Activated naive CD4-positive, alpha-beta T cell treated with anti-CD3 and anti-CD28 coated beads for 36 hours (primary cell): ENCODE data around the gene OR5AK2. TPM values are rescaled to one million over a fixed set of nuclear protein-coding genes. Genes with fewer than 3 reads are reported as not detected.
"Not testable (repeated sequence)": the region's sequence is repeated elsewhere in the genome, so short reads cannot be mapped to it uniquely, and the experiment has no call there.

ENCODE experiments used
- CTCF ChIA-PET: fragments of 350-600 bp; sonication (Branson Sonifier 250); formaldehyde crosslinking; loops from one replicate; lab custom pipeline; 2021; ENCODE audit warnings: antibody characterized with exemption; lab: Charles Lee
- DNase-seq: peaks from one replicate; pipeline ENCODE4 v3.0.0-alpha.2; 2020
- H3K27ac Mint-ChIP-seq: one replicate; pipeline ENCODE4 v1.8.0; 2021; ENCODE audit warnings: mild to moderate bottlenecking, mixed read lengths
- H3K27me3 Mint-ChIP-seq: one replicate; pipeline ENCODE4 v1.8.0; 2021; ENCODE audit warnings: low read depth, mixed read lengths
- H3K36me3 Mint-ChIP-seq: one replicate; pipeline ENCODE4 v1.8.0; 2021; ENCODE audit warnings: low read depth, mixed read lengths
- H3K4me1 Mint-ChIP-seq: one replicate; pipeline ENCODE4 v1.8.0; 2021; ENCODE audit warnings: low read depth, mixed read lengths
- H3K4me3 Mint-ChIP-seq: one replicate; pipeline ENCODE4 v1.8.0; 2021; ENCODE audit warnings: mild to moderate bottlenecking, moderate library complexity, mixed read lengths
- H3K9me3 Mint-ChIP-seq: one replicate; pipeline ENCODE4 v1.8.0; 2021; ENCODE audit warnings: mixed read lengths
- intact Hi-C: fragments of 100-400 bp; cut with micrococcal nuclease; formaldehyde crosslinking; loops from one replicate; pipeline ENCODE4 v1.15.1; 2023
- total RNA-seq, 2 experiments: library from RNA; stranded (reverse); gene quantifications; one replicate each; pipeline ENCODE4 v1.2.3, GENCODE V29; 2021

OR5AK2 gene, protein sequence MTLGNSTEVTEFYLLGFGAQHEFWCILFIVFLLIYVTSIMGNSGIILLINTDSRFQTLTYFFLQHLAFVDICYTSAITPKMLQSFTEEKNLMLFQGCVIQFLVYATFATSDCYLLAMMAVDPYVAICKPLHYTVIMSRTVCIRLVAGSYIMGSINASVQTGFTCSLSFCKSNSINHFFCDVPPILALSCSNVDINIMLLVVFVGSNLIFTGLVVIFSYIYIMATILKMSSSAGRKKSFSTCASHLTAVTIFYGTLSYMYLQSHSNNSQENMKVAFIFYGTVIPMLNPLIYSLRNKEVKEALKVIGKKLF
- not detected for total RNA-seq

- Mint-ChIP-seq H3K27me3 (no peaks in the 10 kb centered on the region), H3K4me1 (no peaks in the 10 kb centered on the region), H3K4me3 (no peak within 1 kb of the TSS), H3K9me3 (peaks cover 7% of the 10 kb centered on the region), H3K27ac (no peak within 1 kb of the TSS), H3K36me3 (no peaks in the 10 kb centered on the region)
- DNase-seq, result no peak
- CTCF ChIA-PET, result no interaction called here
- intact Hi-C loops, result no loop called here
These were observed at the start of gene OR5AK2 for GRCh38 chr11:56988614-56989013. TSS of gene OR5AK2 (plus strand) at chr11:56988914. CDS start at chr11:56988914, 0 bp downstream.

- CTCF ChIA-PET, H3K27me3 Mint-ChIP-seq, H3K4me3 Mint-ChIP-seq, intact Hi-C loops, H3K27ac Mint-ChIP-seq, H3K4me1 Mint-ChIP-seq, DNase-seq, H3K36me3 Mint-ChIP-seq, H3K9me3 Mint-ChIP-seq: not testable (repeated sequence)
These were observed 43.2 kb upstream of the OR5AK2 start for GRCh38 chr11:56945526-56945925.

GRCh38 chr11:56948991-56949515 lies 39.7 kb upstream of the OR5AK2 start:
- H3K36me3 Mint-ChIP-seq, result no peaks in the 10 kb centered on the region
- no peak for DNase-seq

DNA sequence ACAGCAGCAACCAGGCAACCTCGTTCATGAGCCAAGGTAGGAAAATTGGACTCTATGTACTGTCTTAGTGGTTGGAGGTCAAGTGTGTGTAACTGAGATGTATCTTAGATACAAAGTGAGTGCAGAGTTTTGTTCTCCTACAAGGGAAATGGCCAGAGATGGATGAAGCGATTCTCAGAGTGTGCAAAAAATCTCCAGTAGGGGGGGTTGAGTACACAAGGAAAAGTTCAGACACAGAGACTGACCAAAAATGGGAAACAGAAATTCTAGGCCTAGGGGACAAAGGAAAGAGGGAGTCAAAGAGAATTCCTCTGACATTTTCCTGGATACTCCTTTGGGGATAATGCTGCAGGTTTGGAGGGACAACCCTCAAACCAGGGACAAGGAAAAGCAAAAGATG lies 38.2 kb upstream of the OR5AK2 start:
- Mint-ChIP-seq H3K27me3 (no peaks in the 10 kb centered on the region), H3K27ac (no peak overlapping the region), H3K4me3 (no peak overlapping the region), H3K36me3 (no peaks in the 10 kb centered on the region), H3K4me1 (no peaks in the 10 kb centered on the region), H3K9me3 (peaks cover 20% of the 10 kb centered on the region)
- CTCF ChIA-PET, result no interaction called here
- DNase-seq, result no peak
- intact Hi-C loops, result no loop called here

More at GRCh38 chr11:56948991-56949515, 39.7 kb upstream of the OR5AK2 start:
- H3K27me3 Mint-ChIP-seq, result no peaks in the 10 kb centered on the region
- no peak overlapping the region for H3K4me3 Mint-ChIP-seq
- intact Hi-C loops, result no loop called here
- H3K9me3 Mint-ChIP-seq, result peaks cover 18% of the 10 kb centered on the region
- CTCF ChIA-PET, result no interaction called here
- no peaks in the 10 kb centered on the region for H3K4me1 Mint-ChIP-seq
- no peak overlapping the region for H3K27ac Mint-ChIP-seq

GRCh38 chr11:56953907-56954306 lies 34.8 kb upstream of the OR5AK2 start:
- H3K4me1 Mint-ChIP-seq, H3K27me3 Mint-ChIP-seq, H3K36me3 Mint-ChIP-seq, H3K4me3 Mint-ChIP-seq, CTCF ChIA-PET, DNase-seq, H3K27ac Mint-ChIP-seq, intact Hi-C loops: not testable (repeated sequence)
- H3K9me3 Mint-ChIP-seq, result peaks cover 20% of the 10 kb centered on the region

DNA sequence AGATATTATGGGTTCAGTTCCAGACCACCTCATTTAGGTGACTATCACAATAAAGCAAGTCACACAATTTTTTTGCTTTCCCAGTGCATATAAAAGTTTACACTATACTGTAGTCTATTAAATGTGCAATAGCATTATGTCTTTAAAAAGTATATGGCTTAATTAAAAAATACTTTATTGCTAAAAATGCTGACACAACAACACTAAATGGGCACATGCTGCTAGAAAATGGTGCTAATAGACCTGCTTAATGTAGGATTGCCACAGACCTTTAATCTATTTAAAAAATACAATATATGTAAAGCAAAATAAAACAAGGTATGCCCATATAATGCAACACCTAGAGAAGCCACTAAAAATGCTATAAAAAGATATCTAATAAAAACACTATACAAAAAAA lies 27.1 kb upstream of the OR5AK2 start:
- H3K9me3 Mint-ChIP-seq, result peaks cover 6% of the 10 kb centered on the region

DNA sequence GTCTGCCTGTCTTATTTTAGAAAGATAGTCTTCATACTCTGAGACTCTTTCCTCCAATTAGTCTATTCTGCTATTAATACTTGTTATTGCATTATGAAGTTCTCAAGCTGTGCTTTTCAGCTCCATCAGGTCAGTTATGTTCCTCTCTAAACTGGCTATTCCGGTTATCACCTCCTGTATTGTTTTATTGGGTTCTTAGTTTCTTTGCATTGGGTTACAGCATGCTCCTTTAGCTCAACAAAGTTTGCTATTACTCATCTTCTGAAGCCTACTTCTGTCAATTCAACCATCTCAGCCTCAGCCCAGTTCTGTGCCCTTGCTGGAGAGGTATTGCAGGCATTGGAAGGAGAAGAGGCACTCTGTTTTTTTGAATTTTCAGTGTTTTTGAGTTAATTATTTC lies 21.0 kb upstream of the OR5AK2 start:
- Mint-ChIP-seq H3K4me1 (no peaks in the 10 kb centered on the region), H3K36me3 (no peaks in the 10 kb centered on the region), H3K27me3 (no peaks in the 10 kb centered on the region), H3K4me3 (no peak overlapping the region), H3K9me3 (peaks cover 9% of the 10 kb centered on the region), H3K27ac (no peak overlapping the region)
- intact Hi-C loops, result no loop called here
- no peak for DNase-seq
- CTCF ChIA-PET, result no interaction called here

More for the DNA sequence above, 27.1 kb upstream of the OR5AK2 start:
- CTCF ChIA-PET, result no interaction called here
- intact Hi-C loops, result no loop called here
- H3K27me3 Mint-ChIP-seq, result no peaks in the 10 kb centered on the region
- H3K27ac Mint-ChIP-seq, result no peak overlapping the region
- H3K4me3 Mint-ChIP-seq, result no peak overlapping the region
- H3K36me3 Mint-ChIP-seq, result no peaks in the 10 kb centered on the region
- H3K4me1 Mint-ChIP-seq, result no peaks in the 10 kb centered on the region
- DNase-seq, result no peak

DNA sequence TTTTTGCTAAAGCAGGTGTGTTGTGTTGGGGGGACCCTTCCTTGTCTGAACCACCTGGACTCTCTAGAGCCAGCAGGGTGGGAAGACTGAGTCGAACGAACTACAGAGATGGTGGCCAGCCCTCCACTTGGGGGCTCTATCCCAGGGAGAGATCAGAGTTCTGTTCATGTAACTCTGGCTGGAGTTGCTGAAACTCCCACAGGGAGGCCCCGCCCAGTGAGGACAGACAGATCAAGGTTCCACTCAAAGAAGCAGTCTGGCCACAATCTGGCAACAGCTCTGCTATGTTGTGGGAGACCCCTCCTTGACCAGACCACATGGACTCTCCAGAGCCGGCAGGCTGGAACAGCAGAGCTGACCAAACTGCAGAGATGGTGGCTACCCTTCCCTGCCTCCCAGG lies 20.2 kb upstream of the OR5AK2 start:
- intact Hi-C loops, result no loop called here
- CTCF ChIA-PET, result no interaction called here
- Mint-ChIP-seq H3K36me3 (no peaks in the 10 kb centered on the region), H3K4me1 (no peaks in the 10 kb centered on the region), H3K27ac (no peak overlapping the region), H3K9me3 (peaks cover 9% of the 10 kb centered on the region), H3K4me3 (no peak overlapping the region), H3K27me3 (no peaks in the 10 kb centered on the region)
- no peak for DNase-seq

- H3K4me3 Mint-ChIP-seq, result no peak overlapping the region
- no peak for DNase-seq
- no peak overlapping the region for H3K27ac Mint-ChIP-seq
- H3K27me3 Mint-ChIP-seq, result no peaks in the 10 kb centered on the region
- H3K4me1 Mint-ChIP-seq, result no peaks in the 10 kb centered on the region
- CTCF ChIA-PET, result no interaction called here
- intact Hi-C loops, result no loop called here
- no peaks in the 10 kb centered on the region for H3K9me3 Mint-ChIP-seq
- no peaks in the 10 kb centered on the region for H3K36me3 Mint-ChIP-seq
These were observed 11.4 kb upstream of the OR5AK2 start for GRCh38 chr11:56977314-56977713.

DNA sequence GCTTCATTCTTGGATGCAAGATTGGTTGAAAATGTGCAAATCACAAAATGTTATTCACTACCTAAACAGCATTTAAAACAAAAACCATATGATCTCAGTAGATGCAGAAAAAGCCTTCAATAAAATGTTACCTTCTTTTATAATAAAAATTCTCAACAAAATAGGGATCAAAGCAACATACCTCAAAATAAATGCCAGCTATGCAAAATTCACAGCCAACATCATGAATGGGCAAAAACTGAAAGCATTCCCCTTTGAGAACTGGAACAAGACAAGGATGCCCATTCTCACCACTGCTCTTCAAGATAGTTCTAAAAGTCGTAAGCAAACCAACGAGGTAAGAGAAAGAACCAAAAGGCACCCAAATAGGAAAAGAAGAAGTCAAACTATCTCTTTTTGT lies 2.0 kb downstream of the OR5AK2 start:
- Mint-ChIP-seq H3K27ac (no peak overlapping the region), H3K36me3 (peaks cover 2% of the 10 kb centered on the region), H3K27me3 (no peaks in the 10 kb centered on the region), H3K4me1 (no peaks in the 10 kb centered on the region), H3K9me3 (peaks cover 21% of the 10 kb centered on the region), H3K4me3 (no peak overlapping the region)
- CTCF ChIA-PET, result no interaction called here
- DNase-seq, result no peak
- intact Hi-C loops, result no loop called here

GRCh38 chr11:56994532-56994931 lies 5.8 kb downstream of the OR5AK2 start:
- CTCF ChIA-PET, result no interaction called here
- Mint-ChIP-seq H3K4me3 (no peak overlapping the region), H3K27ac (no peak overlapping the region), H3K27me3 (no peaks in the 10 kb centered on the region), H3K36me3 (peaks cover 2% of the 10 kb centered on the region), H3K9me3 (peaks cover 29% of the 10 kb centered on the region), H3K4me1 (no peaks in the 10 kb centered on the region)
- no peak for DNase-seq
- intact Hi-C loops, result no loop called here

GRCh38 chr11:57001674-57002401 lies 13.1 kb downstream of the OR5AK2 start:
- Mint-ChIP-seq H3K27ac (no peak overlapping the region), H3K27me3 (no peaks in the 10 kb centered on the region), H3K9me3 (peaks cover 9% of the 10 kb centered on the region), H3K4me1 (no peaks in the 10 kb centered on the region), H3K36me3 (no peaks in the 10 kb centered on the region), H3K4me3 (no peak overlapping the region)
- intact Hi-C loops, result loop anchor here (2.0 kb wide), 1 partner anchor 247 kb away; no protein-coding TSS in a partner anchor
- DNase-seq, result no peak
- CTCF ChIA-PET, result no interaction called here

GRCh38 chr11:57008373-57008772 lies 19.7 kb downstream of the OR5AK2 start:
- Mint-ChIP-seq H3K27ac (no peak overlapping the region), H3K4me3 (no peak overlapping the region), H3K4me1 (no peaks in the 10 kb centered on the region), H3K27me3 (no peaks in the 10 kb centered on the region), H3K9me3 (no peaks in the 10 kb centered on the region), H3K36me3 (no peaks in the 10 kb centered on the region)
- CTCF ChIA-PET, result interaction anchor here (1.0 kb wide), 1 partner anchor 167 kb away, joined by 3 read pairs; no protein-coding TSS in a partner anchor
- intact Hi-C loops, result no loop called here
- DNase-seq, result no peak
